DND-41 (cell line): ENCODE data around the gene MED28.

ENCODE experiments used
- CTCF ChIP-seq: IDR thresholded peaks from 2 replicates; pipeline ENCODE4 v1.5.1; 2012; ENCODE audit warnings: borderline replicate concordance, low read length, moderate library complexity, mild to moderate bottlenecking; ENCODE audit not compliant: poor library complexity, severe bottlenecking; ENCODE audit errors: extremely low read depth
- EZH2 ChIP-seq: IDR thresholded peaks from 3 replicates; pipeline ENCODE4 v1.6.1; 2012; ENCODE audit warnings: borderline replicate concordance, low read depth, mild to moderate bottlenecking, moderate library complexity, low read length, inconsistent platforms; ENCODE audit not compliant: severe bottlenecking

- no peak for TF ChIP-seq EZH2
- TF ChIP-seq CTCF = no peak
Measured at GRCh38 chr4:17599826-17600225, 14.6 kb upstream of the MED28 start.
